NT2/D1 (cell line): Measurements from ENCODE around the gene KIAA0232.

Source experiments
- SUZ12 ChIP-seq: IDR thresholded peaks from 2 replicates; pipeline ENCODE4 v1.6.1; 2011; ENCODE audit not compliant: insufficient read length, insufficient read depth; ENCODE audit errors: extremely low read depth
- YY1 ChIP-seq: IDR thresholded peaks from 2 replicates; pipeline ENCODE4 v1.6.1; 2011; ENCODE audit not compliant: insufficient read length, insufficient read depth
- ZNF274 ChIP-seq: IDR thresholded peaks from 2 replicates; pipeline ENCODE4 v1.6.1; 2011; ENCODE audit warnings: mild to moderate bottlenecking, low read depth, low read length

DNA sequence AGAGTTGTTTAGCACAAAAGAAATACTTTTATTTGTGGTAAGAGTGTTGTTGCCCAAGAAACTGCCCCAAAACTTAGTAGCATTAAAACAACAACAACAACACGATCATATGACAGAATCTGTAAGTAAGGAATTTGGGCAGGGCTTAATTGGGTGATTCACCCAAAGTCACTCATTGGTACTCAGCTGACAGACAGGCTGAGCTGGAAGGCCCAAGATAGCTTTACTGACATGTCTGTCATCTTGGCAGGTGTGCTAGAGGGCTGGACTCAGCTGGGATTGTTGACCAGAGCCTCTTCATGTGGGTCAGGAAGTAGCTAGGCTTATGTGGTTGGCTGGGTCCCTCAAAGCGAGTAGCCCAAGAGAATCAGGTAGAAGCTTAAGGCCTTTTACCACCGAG is 52.3 kb downstream of the KIAA0232 start:
- TF ChIP-seq ZNF274 (no peak), YY1 (no peak), SUZ12 (no peak)
